B cell (primary cell): ENCODE results near the gene CHD5. TPM values are rescaled to one million over a fixed set of nuclear protein-coding genes. Genes with fewer than 3 reads are reported as not detected.

Experiments
- ATAC-seq: fragments of 200-7000 bp; cut with Tn5 transposase; one replicate; pipeline ENCODE4 v1.10.0; 2021; ENCODE audit warnings: low read depth, mild to moderate bottlenecking, moderate number of reproducible peaks, moderate library complexity
- CTCF ChIA-PET: fragments of 350-600 bp; sonication (Branson Sonifier 250); formaldehyde crosslinking; loops from one replicate; lab custom pipeline; 2021; ENCODE audit warnings: antibody characterized with exemption, inconsistent platforms; lab: Charles Lee
- POLR2A ChIA-PET: fragments of 350-600 bp; sonication (Branson Sonifier 250); formaldehyde crosslinking; loops from one replicate; lab custom pipeline; 2021; ENCODE audit warnings: antibody characterized with exemption; lab: Charles Lee
- DNase-seq: peaks from one replicate; pipeline ENCODE4 v3.0.0; 2013
- H2AFZ ChIP-seq: 2 replicates; pipeline ENCODE4 v1.6.1; 2012; ENCODE audit warnings: mild to moderate bottlenecking, low read depth, low read length; ENCODE audit not compliant: insufficient read depth, poor library complexity, severe bottlenecking
- H3K27ac ChIP-seq, 2 donors: 1 replicate in 1 of 2; 2 replicates in 1 of 2; pipeline ENCODE4 v1.5.1; 2012 to 2013; ENCODE audit warnings: low read length in 2 of 2, mild to moderate bottlenecking in 2 of 2, moderate library complexity in 1 of 2
- H3K27me3 ChIP-seq, 4 experiments: fragments of 200-600 bp in 1 of 4; sonication (generic) in 1 of 4; replicated peaks in 1 of 4; 1 replicate in 2 of 4; 2 replicates in 2 of 4; pipeline versions ENCODE4 v1.6.1 to v1.7.0; 2013 to 2016; ENCODE audit warnings: low read length in 3 of 4, mild to moderate bottlenecking in 2 of 4, mixed read lengths in 1 of 4, moderate library complexity in 1 of 4; ENCODE audit not compliant: insufficient read depth in 4 of 4, control insufficient read depth in 3 of 4; ENCODE audit errors: control extremely low read depth in 1 of 4
- H3K36me3 ChIP-seq, 2 experiments: replicated peaks in 1 of 2; 1 replicate in 1 of 2; 2 replicates in 1 of 2; pipeline versions ENCODE4 v1.6.1 to v1.7.1; 2013; ENCODE audit warnings: low read length in 1 of 2; ENCODE audit not compliant: insufficient read depth in 2 of 2, control insufficient read depth in 1 of 2; ENCODE audit errors: control extremely low read depth in 1 of 2, extremely low read depth in 1 of 2
- H3K4me1 ChIP-seq, 2 donors: fragments of 200-600 bp in 1 of 2; sonication (generic) in 1 of 2; 1 replicate in 1 of 2; 2 replicates in 1 of 2; pipeline versions ENCODE4 v1.5.1 to v1.6.1; 2013 to 2017; ENCODE audit warnings: low read length in 2 of 2; ENCODE audit not compliant: control insufficient read depth in 2 of 2, insufficient read depth in 2 of 2
- H3K4me2 ChIP-seq: replicated peaks from 2 replicates; pipeline ENCODE3; 2012; ENCODE audit warnings: mild to moderate bottlenecking, low read depth, low read length; ENCODE audit not compliant: poor library complexity, severe bottlenecking
- H3K4me3 ChIP-seq, 5 experiments: fragments of 200-600 bp in 1 of 5; sonication (generic) in 1 of 5; 1 replicate in 3 of 5; 2 replicates in 2 of 5; pipeline versions ENCODE4 v1.5.1 to v1.7.0; 2011 to 2016; ENCODE audit warnings: low read length in 4 of 5, mild to moderate bottlenecking in 4 of 5, low read depth in 2 of 5, control low read depth in 1 of 5, moderate library complexity in 1 of 5; ENCODE audit not compliant: insufficient read depth in 1 of 5; ENCODE audit errors: control extremely low read depth in 1 of 5, extremely low read depth in 1 of 5
- H3K79me2 ChIP-seq: fragments of 200-600 bp; sonication (generic); one replicate; pipeline ENCODE4 v1.6.0; 2016; ENCODE audit warnings: low read length; ENCODE audit not compliant: control insufficient read depth, insufficient read depth
- H3K9ac ChIP-seq: fragments of 200-600 bp; sonication (generic); 2 replicates; pipeline ENCODE4 v1.6.1; 2017; ENCODE audit warnings: mild to moderate bottlenecking, low read length, moderate library complexity
- H3K9me3 ChIP-seq, 3 donors: one replicate each; pipeline versions ENCODE4 v1.6.1 to v1.7.1; 2013; ENCODE audit warnings: low read length in 2 of 3; ENCODE audit not compliant: control insufficient read depth in 2 of 3, insufficient read depth in 1 of 3; ENCODE audit errors: control extremely low read depth in 1 of 3
- H4K20me1 ChIP-seq: 2 replicates; pipeline ENCODE4 v1.6.0; 2012; ENCODE audit warnings: mild to moderate bottlenecking, low read length; ENCODE audit not compliant: insufficient read depth, control insufficient read depth, poor library complexity, severe bottlenecking
- H3K27ac Mint-ChIP-seq: one replicate; pipeline ENCODE4 v1.8.0; 2021; ENCODE audit warnings: mixed read lengths
- H3K27me3 Mint-ChIP-seq: one replicate; pipeline ENCODE4 v1.8.0; 2021; ENCODE audit warnings: mixed read lengths
- H3K4me1 Mint-ChIP-seq: one replicate; pipeline ENCODE4 v1.8.0; 2021; ENCODE audit warnings: mixed read lengths
- H3K4me3 Mint-ChIP-seq: one replicate; pipeline ENCODE4 v1.8.0; 2021; ENCODE audit warnings: mixed read lengths
- H3K9me3 Mint-ChIP-seq: one replicate; pipeline ENCODE4 v1.8.0; 2022; ENCODE audit warnings: mixed read lengths; ENCODE audit not compliant: insufficient read depth
- EZH2 ChIP-seq: IDR thresholded peaks from 2 replicates; pipeline ENCODE4 v1.6.1; 2012; ENCODE audit warnings: borderline replicate concordance, low read depth, mild to moderate bottlenecking, moderate library complexity, low read length; ENCODE audit not compliant: insufficient read depth, poor library complexity, severe bottlenecking
- WGBS: methylation state at CpG from one replicate; pipeline ENCODE4 v1.1.5; 2013; ENCODE audit warnings: missing lambda C conversion rate; ENCODE audit not compliant: insufficient coverage; 5-methylcytosine and 5-hydroxymethylcytosine counted together
- intact Hi-C: fragments of 100-400 bp; cut with micrococcal nuclease; formaldehyde crosslinking; loops from one replicate; pipeline ENCODE4 v1.10.0; 2022
- polyA plus RNA-seq: library from polyadenylated mRNA; depleted of rRNA; stranded (reverse); fragments of >200 nt; gene quantifications from 2 replicates; pipeline ENCODE4 v1.2.3, GENCODE V29; 2012
- total RNA-seq, 2 donors: library from RNA; stranded (reverse); fragments of 120-200 nt in 1 of 2; gene quantifications; 1 replicate in 1 of 2; 2 replicates in 1 of 2; pipeline versions ENCODE4 v1.2.3 to v1.2.4, GENCODE V29; 2013 to 2022
- TF ChIP-seq, protein P1 (sequence below): fragments of 200-600 bp; IDR thresholded peaks from one replicate; pipeline ENCODE4 v1.8.0; 2022; ENCODE audit warnings: antibody characterized with exemption, mild to moderate bottlenecking

The CHD5 gene
- total and polyA plus RNA-seq, 2 donors (not counting 1 experiment from before 2014, with no cell fraction given): 0.18 to 0.20 TPM

DNA sequence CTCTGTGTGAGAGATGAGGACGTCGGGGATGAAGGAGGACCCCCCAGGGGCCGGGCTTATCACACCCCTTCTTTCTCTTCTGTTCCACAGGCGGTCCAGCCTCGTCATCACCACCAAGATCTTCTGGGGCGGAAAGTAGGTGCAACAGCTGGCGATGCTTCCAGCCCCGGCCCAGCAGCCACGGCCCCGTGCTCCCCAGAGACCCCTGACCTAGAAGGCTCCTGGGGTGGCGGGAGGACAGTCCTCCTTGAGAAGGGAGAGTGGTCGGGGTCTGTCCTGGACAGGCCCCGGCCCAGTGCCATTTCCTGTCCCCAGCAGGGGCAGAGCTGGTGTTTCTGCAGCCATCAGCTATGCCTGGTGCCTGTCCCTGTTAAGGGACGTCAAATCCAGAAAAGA is 92.7 kb downstream of the CHD5 start:
- WGBS: 72% methylated on average over 10 of the region's 14 CpGs
- Histone ChIP-seq H3K4me2 (no peak overlapping the region), H3K27ac (no peak overlapping the region), H3K79me2 (no peaks in the 10 kb centered on the region), H3K4me1 (no peaks in the 10 kb centered on the region), H3K9me3 (no peaks in the 10 kb centered on the region), H3K36me3 (peaks cover 0 to 35% of the 10 kb centered on the region in 2 experiments), H3K9ac (no peak overlapping the region), H3K27me3 (no peaks in the 10 kb centered on the region), H3K4me3 (no peak overlapping the region), H4K20me1 (peaks cover 3% of the 10 kb centered on the region), H2AFZ (no peak overlapping the region)
- Mint-ChIP-seq H3K9me3 (no peaks in the 10 kb centered on the region), H3K4me3 (no peak overlapping the region), H3K4me1 (no peaks in the 10 kb centered on the region), H3K27me3 (no peaks in the 10 kb centered on the region), H3K27ac (no peak overlapping the region)
- TF ChIP-seq, protein P1, sequence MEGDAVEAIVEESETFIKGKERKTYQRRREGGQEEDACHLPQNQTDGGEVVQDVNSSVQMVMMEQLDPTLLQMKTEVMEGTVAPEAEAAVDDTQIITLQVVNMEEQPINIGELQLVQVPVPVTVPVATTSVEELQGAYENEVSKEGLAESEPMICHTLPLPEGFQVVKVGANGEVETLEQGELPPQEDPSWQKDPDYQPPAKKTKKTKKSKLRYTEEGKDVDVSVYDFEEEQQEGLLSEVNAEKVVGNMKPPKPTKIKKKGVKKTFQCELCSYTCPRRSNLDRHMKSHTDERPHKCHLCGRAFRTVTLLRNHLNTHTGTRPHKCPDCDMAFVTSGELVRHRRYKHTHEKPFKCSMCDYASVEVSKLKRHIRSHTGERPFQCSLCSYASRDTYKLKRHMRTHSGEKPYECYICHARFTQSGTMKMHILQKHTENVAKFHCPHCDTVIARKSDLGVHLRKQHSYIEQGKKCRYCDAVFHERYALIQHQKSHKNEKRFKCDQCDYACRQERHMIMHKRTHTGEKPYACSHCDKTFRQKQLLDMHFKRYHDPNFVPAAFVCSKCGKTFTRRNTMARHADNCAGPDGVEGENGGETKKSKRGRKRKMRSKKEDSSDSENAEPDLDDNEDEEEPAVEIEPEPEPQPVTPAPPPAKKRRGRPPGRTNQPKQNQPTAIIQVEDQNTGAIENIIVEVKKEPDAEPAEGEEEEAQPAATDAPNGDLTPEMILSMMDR: no peak
- no peak for TF ChIP-seq EZH2
- intact Hi-C loops: no loop called here
- DNase-seq (no peak), ATAC-seq (no peak)
- POLR2A ChIA-PET: interaction anchor here (0.6 kb wide), 1 partner anchor 25 kb away, joined by 4 read pairs; no protein-coding TSS in a partner anchor
- CTCF ChIA-PET: no interaction called here

GRCh38 chr1:6086762-6087376 is 93.3 kb downstream of the CHD5 start:
- no peak overlapping the region for H3K27ac ChIP-seq
- H4K20me1 ChIP-seq: peaks cover 8% of the 10 kb centered on the region

More at GRCh38 chr1:6086762-6087376, 93.3 kb downstream of the CHD5 start:
- Histone ChIP-seq H3K9ac (no peak overlapping the region), H3K9me3 (no peaks in the 10 kb centered on the region), H3K27me3 (no peaks in the 10 kb centered on the region), H3K4me3 (no peak overlapping the region), H3K4me2 (no peak overlapping the region), H2AFZ (no peak overlapping the region), H3K36me3 (peaks cover 0 to 38% of the 10 kb centered on the region in 2 experiments), H3K4me1 (no peaks in the 10 kb centered on the region), H3K79me2 (no peaks in the 10 kb centered on the region)
- TF ChIP-seq, protein P1: no peak
- no peak for TF ChIP-seq EZH2
- no peak overlapping the region for H3K27ac Mint-ChIP-seq
- intact Hi-C loops: no loop called here
- DNase-seq: no peak
- no peaks in the 10 kb centered on the region for H3K9me3 Mint-ChIP-seq
- CTCF ChIA-PET: no interaction called here
- H3K4me3 Mint-ChIP-seq: no peak overlapping the region
- ATAC-seq: no peak
- POLR2A ChIA-PET: interaction anchor here (0.6 kb wide), 1 partner anchor 25 kb away, joined by 4 read pairs; no protein-coding TSS in a partner anchor
- H3K4me1 Mint-ChIP-seq: no peaks in the 10 kb centered on the region
- H3K27me3 Mint-ChIP-seq: no peaks in the 10 kb centered on the region
- 97% methylated on average over 13 of the region's 15 CpGs for WGBS
